OCI-M2 (cell line): Measurements from ENCODE around the gene ALCAM.

Source experiments
- DNase-seq: peaks from one replicate; lab custom pipeline; 2025; ENCODE audit not compliant: unreplicated experiment; lab: John Stamatoyannopoulos, UW

Gene ALCAM

DNA sequence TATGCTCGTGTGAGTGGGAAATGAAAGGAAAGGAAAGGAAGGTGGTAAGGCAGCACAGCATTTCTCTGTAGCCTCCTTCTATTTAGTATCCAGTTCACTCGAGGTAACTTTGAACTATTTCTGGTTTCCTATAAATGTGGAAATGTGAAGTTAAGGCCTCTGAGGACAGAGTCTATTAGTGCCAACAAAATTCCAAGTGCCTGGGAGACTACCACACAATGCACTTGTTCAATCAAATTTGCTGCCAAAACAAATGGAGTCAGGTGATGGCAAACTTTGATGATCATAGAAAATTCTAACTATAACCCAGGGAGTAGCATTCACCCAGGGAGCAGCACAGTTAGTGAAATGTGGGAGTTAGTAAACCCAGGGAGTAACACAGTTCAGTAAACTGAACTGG lies 155.1 kb downstream of the ALCAM start:
- DNase-seq, result no peak

DNA sequence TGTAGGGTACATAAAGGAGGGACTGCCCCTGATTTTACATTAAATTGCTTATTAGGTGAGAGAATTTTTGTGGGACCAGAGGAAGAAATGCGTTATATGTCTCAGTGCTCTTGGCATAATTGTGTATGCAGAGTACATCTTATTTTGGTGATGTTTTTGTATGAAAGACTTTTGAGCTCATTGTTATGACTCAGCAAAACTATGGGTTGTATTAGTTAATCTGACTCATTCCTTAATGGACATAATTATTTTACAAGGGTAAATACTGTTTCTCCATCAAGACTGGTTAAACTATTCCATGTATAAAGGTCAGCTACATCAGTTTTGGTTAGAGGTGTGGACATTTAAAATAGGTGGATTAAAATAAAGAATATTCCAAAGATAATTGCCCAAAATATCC lies 156.8 kb downstream of the ALCAM start:
- DNase-seq, result no peak

DNA sequence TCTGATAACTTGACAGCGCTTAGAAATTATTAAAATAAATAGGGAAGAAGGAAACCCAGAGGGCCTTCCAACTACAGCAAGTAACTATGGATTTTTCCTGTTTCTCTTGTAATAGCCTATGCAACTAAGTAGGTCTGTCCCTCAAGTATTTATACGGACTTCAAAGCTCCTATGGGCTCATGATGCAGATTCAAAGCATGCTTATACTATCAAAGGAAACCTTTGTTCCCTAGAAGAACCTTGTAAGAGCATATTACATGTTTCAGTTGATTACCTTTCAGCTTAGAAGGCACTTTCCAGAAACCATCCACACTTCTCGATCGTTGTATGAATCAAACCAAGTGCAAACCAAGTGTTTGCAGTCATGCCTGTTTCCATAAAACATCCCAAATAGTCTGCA lies 158.8 kb downstream of the ALCAM start:
- no peak for DNase-seq

DNA sequence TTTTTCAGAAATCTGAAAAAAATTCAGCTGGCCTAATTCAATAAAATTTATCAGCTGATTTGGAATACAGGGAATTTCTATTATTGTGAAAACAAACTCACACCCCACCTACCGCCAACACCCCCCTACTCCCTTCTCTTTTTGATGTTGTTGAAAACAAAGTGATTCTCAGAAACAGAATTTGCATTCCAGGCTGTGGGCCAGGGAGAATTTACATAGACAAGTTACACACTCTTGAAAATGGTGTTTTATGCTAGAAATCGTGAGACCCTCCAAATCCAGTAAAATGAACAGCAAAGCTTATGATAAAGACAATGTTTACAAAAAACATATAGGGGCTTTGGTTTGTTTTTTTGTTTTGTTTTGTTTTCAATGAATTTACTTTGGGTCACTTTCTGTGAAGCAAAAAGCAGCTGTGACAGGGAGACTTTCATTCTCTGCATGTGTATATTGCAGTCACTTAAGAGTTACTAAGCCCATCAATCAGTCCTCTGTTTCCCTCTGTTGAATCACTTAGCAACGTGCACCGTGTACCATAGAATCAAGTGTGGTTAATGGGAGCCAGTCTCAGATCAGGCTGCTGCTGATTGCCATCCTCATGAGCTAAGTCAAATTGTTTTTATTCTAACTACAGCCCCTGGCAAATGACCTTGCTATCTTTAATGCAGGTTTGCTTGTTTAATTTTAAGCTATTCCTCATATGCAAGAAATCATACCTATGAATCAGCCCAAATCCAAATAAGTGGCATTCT lies 159.8 kb downstream of the ALCAM start:
- no peak for DNase-seq

DNA sequence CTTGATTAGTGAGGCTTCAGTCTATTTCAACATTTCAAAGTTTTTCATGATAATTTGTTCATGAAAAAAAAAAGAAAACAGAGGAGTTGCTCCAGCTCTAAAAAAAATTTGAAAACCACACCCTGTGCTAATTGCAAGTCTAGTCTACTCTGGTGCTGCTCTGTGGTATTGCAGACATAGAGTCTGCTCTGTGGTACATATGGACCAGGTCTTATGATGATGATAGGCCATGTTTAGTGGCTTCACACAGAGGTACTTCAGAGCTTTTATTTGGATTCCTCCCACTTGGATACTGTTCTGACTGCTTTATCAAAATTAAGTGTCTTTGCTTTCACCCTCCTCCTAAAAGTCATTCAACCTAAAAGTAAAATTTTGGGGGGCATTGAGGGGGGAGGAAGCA lies 160.8 kb downstream of the ALCAM start:
- no peak for DNase-seq

DNA sequence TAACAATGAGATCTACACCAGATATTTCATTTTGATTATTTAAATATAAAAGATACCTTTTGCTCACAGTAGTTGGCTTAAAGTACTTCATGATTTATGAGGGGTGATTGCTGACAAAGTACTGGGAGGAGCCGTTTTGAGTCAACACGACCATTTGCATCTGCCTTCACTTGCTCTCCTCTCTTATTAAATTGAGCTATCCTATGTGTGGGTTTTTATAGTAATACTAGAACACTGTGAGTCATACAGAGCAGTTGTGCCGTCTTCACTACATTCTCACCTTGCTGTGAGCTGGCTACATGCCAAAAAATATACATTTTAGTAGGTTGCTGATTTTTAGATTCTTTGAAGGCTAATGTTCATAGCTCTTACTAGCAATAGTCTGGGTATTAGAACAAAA lies 161.2 kb downstream of the ALCAM start:
- DNase-seq, result no peak

DNA sequence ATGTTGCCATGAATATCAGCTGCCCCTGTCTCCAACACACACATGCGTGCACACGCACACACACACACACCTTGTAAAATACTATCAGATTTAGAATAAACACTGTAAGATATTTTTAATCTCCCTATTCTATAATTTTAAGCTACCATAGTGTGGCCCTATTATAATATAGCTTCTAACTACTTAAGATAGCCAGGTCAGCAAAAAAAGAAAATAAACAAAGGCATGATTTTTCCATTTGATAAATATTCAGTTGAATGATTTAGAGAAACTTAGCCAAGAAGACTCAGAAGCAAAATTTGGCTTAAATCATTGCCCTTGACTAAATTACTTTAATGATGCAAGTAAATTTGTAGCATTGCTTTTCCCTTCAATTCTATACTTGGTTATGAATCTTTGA lies 162.2 kb downstream of the ALCAM start:
- no peak for DNase-seq

DNA sequence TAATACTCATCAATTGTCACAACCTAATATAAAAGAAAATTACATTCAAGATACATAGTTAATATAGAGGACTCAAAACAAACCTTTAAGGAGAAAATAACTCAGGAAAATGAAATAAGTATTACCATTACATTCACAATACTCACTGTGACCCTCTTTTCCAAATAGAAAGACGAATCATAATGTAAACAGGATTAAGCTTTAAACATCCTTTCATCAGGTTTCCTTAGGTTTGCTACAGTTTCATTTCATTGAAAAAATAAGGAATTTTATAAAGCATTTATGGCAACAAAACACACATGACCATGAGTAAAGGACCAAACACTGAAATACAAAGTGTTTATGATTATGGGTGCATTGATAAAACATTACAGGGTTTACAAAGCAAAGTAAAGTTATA lies 162.7 kb downstream of the ALCAM start:
- DNase-seq, result no peak

DNA sequence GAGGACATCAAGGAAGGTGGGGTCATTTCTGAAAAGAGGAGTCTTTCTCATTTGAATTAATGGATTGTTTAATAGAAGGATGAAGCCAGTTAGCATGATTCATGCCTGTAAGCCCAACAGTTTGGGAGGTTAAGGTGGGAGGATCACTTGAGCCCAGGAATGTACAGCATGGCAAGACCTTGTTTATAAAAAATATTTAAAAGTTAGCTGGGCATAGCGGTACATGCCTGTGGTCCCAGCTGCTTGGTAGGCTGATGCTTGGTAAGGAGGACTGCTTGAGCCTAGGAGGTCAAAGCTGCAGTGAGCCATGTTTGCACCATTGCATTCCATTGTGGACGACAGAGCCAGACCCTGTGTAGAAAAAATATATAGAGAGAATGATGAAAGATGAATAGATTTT lies 165.5 kb downstream of the ALCAM start:
- DNase-seq, result no peak

DNA sequence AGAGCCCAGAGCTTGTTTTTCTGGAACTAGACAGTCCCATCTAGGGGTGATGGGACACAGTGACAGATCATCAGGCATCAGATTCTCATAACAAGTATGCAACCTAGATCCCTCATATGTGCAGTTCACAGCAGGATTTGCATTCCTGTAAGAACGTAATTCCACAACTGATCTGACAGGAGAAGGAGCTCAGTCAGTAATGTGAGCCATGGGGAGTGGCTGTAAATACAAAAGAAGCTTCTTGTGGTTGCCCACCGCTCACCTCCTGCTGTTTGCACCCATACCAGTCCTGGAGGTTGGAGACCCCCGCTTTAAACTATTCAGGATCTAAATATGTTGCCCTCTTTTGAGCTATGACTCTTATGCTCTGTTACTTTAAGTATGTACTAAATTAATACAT lies 167.3 kb downstream of the ALCAM start:
- DNase-seq, result no peak

DNA sequence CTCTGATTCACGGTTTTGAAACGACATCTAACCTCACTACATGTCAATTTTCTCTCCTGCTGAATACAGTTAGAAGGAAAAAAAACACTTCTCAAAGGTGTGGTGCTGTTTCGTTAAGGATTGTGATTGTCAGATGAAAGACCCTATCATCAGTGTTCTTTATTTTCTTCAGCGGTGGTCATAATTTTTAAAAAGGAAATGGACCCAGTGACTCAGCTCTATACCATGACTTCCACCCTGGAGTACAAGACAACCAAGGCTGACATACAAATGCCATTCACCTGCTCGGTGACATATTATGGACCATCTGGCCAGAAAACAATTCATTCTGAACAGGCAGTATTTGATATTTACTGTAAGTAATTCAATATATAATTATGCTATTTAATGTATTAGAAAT lies 167.8 kb downstream of the ALCAM start:
- DNase-seq, result no peak

DNA sequence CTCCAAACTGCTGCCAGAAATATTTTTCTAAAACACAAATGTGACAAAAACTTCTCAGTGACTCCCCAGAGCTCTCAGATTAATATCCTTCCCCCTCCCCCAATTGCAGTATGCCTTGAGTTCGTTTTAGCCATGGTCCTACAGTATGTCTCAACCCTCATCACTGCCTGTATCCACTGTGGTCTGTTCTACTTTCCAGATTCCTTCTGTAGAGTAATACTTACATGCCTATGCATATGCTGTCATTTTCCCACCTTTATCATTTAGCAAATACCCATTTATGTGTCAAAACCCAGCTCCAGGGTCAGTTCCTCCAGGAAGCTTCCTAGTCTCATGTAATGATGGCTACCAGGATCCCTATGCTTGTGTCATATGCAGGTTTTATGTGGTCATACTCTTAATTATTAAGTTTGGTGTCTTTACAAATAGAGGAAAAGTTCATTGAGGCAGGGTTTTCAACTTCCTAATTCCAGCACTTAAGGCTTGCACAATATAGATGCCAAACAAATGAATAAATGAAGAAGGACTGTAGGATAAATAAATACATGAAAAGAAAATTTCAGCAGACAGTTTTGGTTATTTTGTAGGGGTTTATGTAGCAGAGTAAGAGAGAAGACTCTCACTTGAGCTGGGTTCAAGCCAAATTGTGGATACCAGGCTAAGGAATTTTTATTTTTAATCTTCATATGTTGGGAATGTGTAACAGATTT lies 170.8 kb downstream of the ALCAM start:
- DNase-seq, result no peak

DNA sequence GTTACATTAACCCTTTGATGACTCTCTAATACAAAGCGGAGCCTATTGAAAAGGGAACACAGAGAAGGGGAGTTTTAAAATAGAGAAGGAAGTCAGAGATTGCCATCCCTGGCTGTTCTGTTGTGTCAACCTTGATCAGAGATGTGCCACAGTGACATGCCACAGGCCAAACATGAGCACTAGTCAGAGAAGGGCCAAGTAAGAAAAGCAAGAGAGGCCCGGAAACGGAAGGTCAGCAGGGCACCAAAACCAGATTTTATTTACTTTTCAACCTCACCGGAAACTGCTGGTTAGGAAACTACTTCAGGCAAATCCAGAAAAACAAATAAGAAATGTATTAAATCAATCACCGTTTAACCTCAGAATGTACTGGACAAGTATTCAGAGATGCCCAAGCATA lies 171.8 kb downstream of the ALCAM start:
- DNase-seq, result no peak

DNA sequence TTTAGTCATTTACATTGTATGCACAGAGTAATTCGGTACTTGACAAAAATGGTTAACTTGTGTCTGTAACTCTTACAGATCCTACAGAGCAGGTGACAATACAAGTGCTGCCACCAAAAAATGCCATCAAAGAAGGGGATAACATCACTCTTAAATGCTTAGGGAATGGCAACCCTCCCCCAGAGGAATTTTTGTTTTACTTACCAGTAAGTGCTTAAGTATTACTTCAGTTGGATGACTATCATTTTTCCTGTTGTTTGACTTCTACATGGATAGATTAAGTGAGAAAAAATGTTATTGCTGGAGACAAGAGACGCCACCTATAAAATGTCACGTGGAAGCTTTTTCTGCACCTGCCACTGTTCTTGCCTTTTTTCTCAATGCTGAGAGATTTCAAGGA lies 173.2 kb downstream of the ALCAM start:
- DNase-seq, result no peak

DNA sequence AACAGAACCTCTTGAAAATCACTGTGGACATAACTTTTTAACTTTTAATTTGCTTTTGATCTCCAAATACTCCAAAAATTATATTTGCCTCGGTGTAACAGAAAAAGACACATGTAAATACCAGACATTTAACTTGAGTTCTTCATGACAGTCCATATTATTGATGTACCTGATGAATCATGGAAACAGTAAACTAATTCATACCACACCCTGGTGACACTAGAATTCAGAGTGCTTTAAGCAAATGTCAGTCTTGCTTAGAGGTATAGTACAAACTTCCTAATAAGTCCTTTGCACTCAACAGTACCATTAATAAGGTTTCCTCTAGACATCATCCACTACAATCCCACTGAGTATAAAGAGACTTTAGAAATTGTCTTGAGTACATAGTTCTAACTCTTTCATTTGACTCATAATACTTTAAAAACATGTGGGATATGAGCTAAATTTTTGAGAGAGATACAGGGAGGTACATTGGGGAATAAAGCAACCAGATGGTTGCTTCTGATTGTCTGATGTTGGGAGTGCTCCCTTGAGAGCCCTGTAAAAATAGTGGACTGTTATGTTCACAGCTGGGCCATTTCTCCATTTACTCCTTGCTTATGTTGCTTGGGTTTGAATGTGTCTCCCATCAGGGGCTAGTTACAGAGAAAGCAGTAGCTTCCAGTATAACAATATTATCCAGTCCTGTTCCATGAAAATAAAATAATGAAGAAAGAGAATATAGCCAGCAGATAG lies 175.7 kb downstream of the ALCAM start:
- DNase-seq, result no peak

DNA sequence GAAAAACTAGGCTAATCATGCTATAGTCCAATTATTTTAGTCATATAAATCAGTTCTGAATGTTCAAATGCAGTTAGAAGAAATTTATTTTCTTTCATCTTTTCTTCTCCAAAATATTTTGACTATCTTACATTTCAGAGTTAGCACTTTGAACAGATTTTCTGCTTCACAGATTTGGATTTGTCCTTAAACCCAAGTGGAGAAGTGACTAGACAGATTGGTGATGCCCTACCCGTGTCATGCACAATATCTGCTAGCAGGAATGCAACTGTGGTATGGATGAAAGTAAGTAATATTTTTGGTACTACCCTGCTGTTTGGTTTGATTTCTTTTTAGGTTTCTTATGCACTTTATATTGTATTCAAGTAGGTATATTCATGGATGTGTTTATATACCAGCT lies 178.3 kb downstream of the ALCAM start:
- no peak for DNase-seq

DNA sequence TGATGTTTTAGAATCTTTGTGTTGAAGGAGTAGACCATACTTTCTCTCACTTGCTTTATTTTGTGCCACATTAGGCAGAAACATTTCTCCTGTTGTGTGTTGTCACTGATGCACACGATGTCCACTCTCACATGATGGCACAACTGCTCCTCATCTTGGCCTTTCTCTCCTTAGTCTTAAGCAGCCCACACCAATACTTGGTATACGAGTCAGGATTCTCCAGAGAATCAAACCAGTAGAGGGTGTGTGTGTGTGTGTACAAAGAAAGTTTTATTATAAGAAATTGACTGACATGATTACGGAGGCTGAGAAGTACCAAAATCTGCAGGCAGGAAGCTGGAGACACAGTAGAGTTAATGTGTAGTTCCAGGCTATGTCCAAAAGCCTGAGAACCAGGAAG lies 187.1 kb downstream of the ALCAM start:
- no peak for DNase-seq

DNA sequence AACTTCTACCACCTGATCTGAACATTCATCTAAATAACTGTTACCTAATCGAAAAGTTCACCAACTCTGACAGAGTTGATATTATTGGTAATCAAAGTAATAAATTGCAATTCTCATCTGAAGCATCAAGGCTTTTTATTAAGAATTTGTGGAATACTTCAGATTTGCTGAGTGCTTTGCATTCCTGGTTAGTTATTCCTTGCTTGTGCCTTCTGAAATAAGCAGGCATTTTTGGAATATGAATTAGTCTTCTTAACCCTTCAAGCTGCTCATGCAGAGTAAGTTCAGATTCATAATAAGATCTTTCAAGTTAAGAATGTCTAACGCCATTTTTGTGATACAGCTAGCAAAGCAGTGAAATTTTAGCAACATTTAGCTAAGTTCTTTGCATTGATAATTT lies 188.5 kb downstream of the ALCAM start:
- no peak for DNase-seq

DNA sequence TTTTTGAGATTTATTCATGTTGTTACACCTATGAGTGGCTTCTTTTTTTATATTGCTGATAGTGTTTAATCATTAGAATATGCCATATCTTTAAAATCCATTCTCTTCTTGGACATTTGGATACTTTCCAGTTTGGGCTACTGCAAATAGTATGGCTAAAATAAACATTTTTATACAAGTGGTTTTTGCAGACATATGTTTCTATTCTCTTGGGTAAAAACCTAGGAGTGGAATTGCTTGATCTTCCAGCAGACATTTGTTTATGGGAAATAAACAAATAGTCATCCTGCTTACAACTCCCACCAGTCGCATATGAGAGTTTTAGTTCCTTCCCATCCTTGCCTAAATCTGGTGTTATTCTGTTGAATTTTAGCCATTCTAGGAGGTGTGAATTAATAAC lies 193.1 kb downstream of the ALCAM start:
- no peak for DNase-seq

DNA sequence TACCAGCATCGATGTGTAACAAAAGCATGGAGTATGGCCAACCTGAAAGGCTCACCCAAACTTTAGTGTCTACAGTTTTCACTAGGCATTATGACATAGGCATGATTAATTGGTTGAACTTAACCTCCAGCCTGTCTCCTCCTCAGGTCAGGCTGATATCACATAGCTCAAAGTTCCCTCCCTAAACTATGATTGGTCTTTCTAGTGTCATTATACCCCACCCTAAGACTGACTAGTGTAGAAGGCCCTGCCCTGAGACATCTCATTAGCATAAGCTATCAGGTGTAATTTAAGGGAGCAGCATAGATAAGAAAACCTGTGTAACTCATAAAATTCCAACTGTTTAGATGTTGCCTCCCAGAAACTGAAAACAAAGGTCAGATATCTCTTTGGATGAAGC lies 195.2 kb downstream of the ALCAM start:
- no peak for DNase-seq

DNA sequence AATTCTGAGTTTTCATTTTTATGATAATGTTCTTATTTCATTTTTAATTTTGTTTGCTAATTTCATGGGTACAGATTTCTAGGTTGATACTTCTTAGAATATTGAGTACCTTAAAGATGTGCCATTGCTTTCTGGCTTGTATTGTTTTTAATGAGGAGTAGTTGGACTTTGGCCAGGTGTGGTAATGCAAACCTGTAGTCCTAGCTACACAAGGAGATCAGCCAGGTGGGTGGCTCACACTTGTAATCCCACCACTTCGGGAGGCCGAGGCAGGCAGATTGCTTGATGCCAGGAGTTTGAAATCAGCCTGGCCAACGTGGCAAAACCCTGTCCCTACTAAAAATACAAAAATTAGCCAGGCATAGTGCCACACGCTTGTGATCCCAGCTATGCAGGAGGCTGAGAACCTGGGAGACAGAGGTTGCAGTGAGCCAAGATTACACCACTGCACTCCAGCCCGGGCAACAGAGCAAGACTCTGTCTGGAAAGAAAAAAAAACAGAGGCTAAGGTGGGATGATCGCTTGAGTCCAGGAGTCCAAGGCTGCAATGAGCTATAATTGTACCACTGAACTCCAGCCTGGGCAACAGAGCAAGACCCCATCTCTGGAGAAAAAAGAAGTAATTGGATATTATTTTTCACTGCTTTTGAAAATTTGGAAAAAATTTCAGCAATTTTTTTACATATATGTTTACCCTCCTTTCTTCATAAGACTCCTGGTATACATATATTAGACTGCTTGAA lies 198.0 kb downstream of the ALCAM start:
- no peak for DNase-seq

DNA sequence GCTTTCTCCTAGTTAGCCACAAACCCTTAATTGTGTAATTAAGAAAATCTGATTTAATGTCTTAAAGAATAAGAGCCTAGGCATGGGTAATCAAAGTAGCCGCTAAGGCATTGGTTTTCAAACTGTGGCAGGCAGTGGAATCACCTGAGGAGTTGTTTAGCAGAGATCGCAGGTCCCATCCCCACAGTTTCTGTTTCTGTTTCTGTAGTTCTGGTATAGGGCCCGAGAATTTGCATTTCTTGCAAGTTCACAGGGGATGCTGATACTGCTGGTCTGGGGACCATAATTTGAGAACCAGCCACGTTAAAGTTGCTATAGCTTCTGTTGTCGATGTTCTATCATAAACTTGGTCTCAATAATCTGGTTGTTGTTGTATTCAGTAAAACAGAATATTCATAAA lies 204.3 kb downstream of the ALCAM start:
- no peak for DNase-seq
